GM08714 (cell line): ENCODE results near the gene IRAK2.
"Not testable (repeated sequence)": the region's sequence is repeated elsewhere in the genome, so short reads cannot be mapped to it uniquely, and the experiment has no call there.

Source experiments
- H3K4me3 ChIP-seq: fragments of 200-500 bp; sonication (Bioruptor generic); 2 replicates; pipeline ENCODE4 v1.5.1; 2014; ENCODE audit warnings: mild to moderate bottlenecking, low read length, inconsistent platforms
- ZNF274 ChIP-seq: IDR thresholded peaks from 2 replicates; pipeline ENCODE4 v1.6.1; 2012; ENCODE audit warnings: mild to moderate bottlenecking, low read depth, low read length

IRAK2 gene

GRCh38 chr3:10262027-10262426, 97.3 kb downstream of the IRAK2 start:
- no peak for TF ChIP-seq ZNF274
- H3K4me3 ChIP-seq = no peak overlapping the region

DNA sequence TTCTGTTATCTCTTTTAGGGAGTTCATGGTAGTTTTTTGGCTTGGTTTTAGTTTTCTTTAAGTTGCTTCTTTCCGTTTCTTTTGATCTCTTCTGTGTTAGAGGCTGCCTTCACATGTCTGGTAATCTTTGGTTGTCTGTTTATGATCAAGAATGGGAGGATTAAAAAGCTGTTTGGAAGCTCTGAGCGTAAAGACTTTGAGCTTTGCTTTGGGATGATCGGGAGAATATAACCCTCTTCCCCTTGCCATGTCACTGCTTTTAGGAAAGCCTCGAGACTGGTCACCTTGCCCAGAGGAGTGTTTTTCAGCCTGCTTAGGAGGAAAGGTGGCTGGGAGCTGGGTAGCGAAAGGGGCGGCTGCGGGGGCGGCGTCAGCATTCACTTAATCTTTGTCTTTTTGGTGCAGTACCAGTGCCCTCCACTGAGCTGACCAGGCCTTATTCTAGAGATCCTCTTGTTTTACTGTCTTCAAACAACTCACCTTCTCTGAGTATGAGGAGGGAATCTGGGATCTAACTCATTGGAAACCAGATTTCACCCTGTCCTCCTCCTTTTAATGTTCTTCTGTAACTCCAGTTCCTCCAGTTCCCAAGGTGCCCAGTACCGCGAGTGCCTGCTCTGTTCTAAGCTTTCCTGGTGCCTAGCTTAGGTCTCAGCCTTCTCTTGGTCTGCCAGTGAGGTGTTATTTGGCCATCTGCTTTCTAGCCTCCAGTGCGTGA, 99.1 kb downstream of the IRAK2 start:
- no peak for TF ChIP-seq ZNF274
- no peak overlapping the region for H3K4me3 ChIP-seq

- TF ChIP-seq ZNF274 = no peak
Observed at GRCh38 chr3:10265833-10266232, 101.1 kb downstream of the IRAK2 start.

GRCh38 chr3:10266936-10267335, 102.2 kb downstream of the IRAK2 start:
- not testable (repeated sequence) for H3K4me3 ChIP-seq

More at GRCh38 chr3:10265833-10266232, 101.1 kb downstream of the IRAK2 start:
- H3K4me3 ChIP-seq = no peak overlapping the region

DNA sequence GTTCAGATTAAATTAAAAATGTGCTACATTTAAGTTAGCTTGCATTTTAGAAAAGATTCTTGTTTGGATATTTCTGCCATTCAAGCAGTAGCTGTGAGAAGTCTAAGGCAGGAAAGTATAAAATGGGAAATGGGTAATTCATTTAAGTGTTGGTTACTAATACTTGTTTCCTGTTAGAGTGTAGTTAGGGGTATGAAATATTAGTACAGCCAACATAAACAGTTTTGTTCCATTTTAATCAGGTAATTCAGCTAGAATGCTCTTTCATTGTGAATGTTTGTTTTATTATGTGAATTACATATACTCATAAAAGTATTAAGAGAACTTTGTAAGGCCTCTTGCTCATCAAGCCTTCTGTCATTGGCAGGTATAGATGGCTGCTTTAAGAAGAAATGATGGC, 103.4 kb downstream of the IRAK2 start:
- no peak for TF ChIP-seq ZNF274
- no peak overlapping the region for H3K4me3 ChIP-seq

DNA sequence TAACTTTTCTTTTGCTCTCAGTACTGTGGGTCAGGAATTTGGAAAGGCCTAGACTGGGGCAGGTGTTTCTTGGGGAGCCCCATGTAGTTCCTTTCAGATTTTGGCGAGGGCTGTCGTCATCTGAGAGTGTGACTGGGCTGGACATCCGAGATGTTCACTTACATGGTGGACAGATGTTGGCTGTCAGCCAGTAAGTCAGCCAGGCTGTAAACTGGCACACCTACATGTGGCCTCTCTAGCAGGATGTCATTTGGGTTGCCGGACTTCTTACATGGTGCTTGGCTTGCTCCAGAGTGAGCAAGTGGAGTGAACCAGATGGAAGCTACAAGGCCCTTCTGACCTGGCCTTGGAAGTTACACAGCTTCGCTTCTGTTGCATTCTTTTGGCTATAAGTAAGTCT, 104.2 kb downstream of the IRAK2 start:
- H3K4me3 ChIP-seq = no peak overlapping the region
- TF ChIP-seq ZNF274 = no peak

GRCh38 chr3:10269443-10269842, 104.7 kb downstream of the IRAK2 start:
- H3K4me3 ChIP-seq = no peak overlapping the region
- TF ChIP-seq ZNF274 = no peak

DNA sequence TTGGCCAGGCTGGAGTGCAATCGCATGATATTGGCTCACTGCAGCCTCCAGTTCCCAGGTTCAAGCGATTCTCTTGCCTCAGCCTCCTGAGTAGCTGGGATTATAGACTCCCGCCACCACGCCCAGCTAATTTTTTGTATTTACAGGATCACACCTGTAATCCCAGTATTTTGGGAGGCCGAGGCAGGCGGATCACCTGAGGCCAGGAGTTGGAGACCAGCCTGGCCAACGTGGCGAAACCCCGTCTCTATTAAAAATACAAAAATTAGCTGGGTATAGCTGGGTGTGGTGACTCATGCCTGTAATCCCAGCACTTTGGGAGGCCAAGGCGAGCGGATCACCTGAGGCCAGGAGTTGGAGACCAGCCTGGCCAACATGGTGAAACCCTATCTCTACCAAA, 107.8 kb downstream of the IRAK2 start:
- not testable (repeated sequence) for H3K4me3 ChIP-seq

GRCh38 chr3:10272977-10273376, 108.3 kb downstream of the IRAK2 start:
- no peak for TF ChIP-seq ZNF274
- H3K4me3 ChIP-seq = no peak overlapping the region

GRCh38 chr3:10273702-10274305, 109.1 kb downstream of the IRAK2 start:
- H3K4me3 ChIP-seq = no peak overlapping the region
- TF ChIP-seq ZNF274 = no peak

GRCh38 chr3:10274601-10275000, 109.9 kb downstream of the IRAK2 start:
- TF ChIP-seq ZNF274 = no peak
- H3K4me3 ChIP-seq = no peak overlapping the region

GRCh38 chr3:10277115-10277625, 112.5 kb downstream of the IRAK2 start:
- TF ChIP-seq ZNF274 = no peak
- no peak overlapping the region for H3K4me3 ChIP-seq

GRCh38 chr3:10278501-10278900, 113.8 kb downstream of the IRAK2 start:
- H3K4me3 ChIP-seq = no peak overlapping the region
- TF ChIP-seq ZNF274 = no peak

GRCh38 chr3:10279384-10280176, 114.9 kb downstream of the IRAK2 start:
- H3K4me3 ChIP-seq = no peak overlapping the region
- TF ChIP-seq ZNF274 = no peak

- no peak for TF ChIP-seq ZNF274
Observed at GRCh38 chr3:10280177-10280529, 115.4 kb downstream of the IRAK2 start.

DNA sequence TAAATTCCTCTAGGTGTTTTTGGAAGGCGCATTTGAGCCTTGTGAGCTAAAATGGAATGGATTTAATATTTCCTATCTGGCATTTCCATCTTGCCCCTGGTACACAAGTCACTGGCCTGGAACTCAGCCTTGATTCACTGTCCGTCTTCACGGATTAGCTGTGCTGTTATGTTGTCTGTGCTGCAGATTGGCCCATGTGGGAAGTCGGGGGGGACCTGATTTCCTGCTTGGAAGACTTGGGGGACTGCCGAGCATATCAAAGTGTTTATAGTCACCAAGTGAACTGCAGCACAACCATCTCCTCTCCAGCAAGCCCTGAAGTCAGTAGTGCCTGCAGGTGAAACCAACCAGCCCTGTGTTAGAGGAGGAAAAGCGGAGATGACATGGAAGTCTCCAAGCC, 115.9 kb downstream of the IRAK2 start:
- H3K4me3 ChIP-seq = no peak overlapping the region
- TF ChIP-seq ZNF274 = no peak

More at GRCh38 chr3:10280177-10280529, 115.4 kb downstream of the IRAK2 start:
- H3K4me3 ChIP-seq = no peak overlapping the region
